Bronchial epithelial cell (primary cell): ENCODE results near the gene NHLRC1. TPM values are rescaled to one million over a fixed set of nuclear protein-coding genes. Genes with fewer than 3 reads are reported as not detected.

Experiments
- DNase-seq: peaks from one replicate; pipeline ENCODE4 v3.0.0-alpha.2; 2010; ENCODE audit warnings: low read depth
- FAIRE-seq: peaks from 2 replicates; lab custom pipeline; 2011; peaks lifted over from hg19 to GRCh38; lab: Jason Lieb, UNC
- H3K27me3 ChIP-seq: 2 replicates; pipeline ENCODE4 v1.5.1; 2011; ENCODE audit warnings: low read length; ENCODE audit not compliant: control insufficient read depth, insufficient read depth
- H3K36me3 ChIP-seq: 2 replicates; pipeline ENCODE4 v1.5.1; 2011; ENCODE audit warnings: low read length; ENCODE audit not compliant: control insufficient read depth, insufficient read depth
- H3K4me3 ChIP-seq: 2 replicates; pipeline ENCODE4 v1.5.1; 2011; ENCODE audit warnings: mild to moderate bottlenecking, low read depth, low read length, control low read depth
- CTCF ChIP-seq: IDR thresholded peaks from 2 replicates; pipeline ENCODE4 v1.5.1; 2011; ENCODE audit warnings: mild to moderate bottlenecking, moderate library complexity, low read length, control low read depth, inconsistent platforms; ENCODE audit not compliant: insufficient read depth, severe bottlenecking
- total RNA-seq: library from RNA; depleted of rRNA; stranded (reverse); fragments of >200 nt; gene quantifications from 2 replicates; pipeline ENCODE4 v1.2.1, GENCODE V29; 2014

The NHLRC1 gene
- 1.6 and 1.8 TPM in 2 replicates for total RNA-seq

- FAIRE-seq = no peak
- peak; percentile 74 for DNase-seq
- Histone ChIP-seq H3K4me3 (peak within 1 kb of the TSS; percentile 50), H3K36me3 (no peaks in the 10 kb centered on the region), H3K27me3 (no peaks in the 10 kb centered on the region)
- TF ChIP-seq CTCF = peak; percentile 97
Measured at GRCh38 chr6:18122128-18123093, at the start of gene NHLRC1. NHLRC1 (minus strand) TSS chr6:18122677; CDS start chr6:18122606, 71 bp downstream.

GRCh38 chr6:18171871-18172270, 49.4 kb upstream of the NHLRC1 start:
- H3K4me3 ChIP-seq = no peak overlapping the region
- peaks cover 2% of the 10 kb centered on the region for H3K36me3 ChIP-seq
- no peak for DNase-seq
- TF ChIP-seq CTCF = no peak
- no peaks in the 10 kb centered on the region for H3K27me3 ChIP-seq
- no peak for FAIRE-seq

GRCh38 chr6:18168264-18168663, 45.8 kb upstream of the NHLRC1 start:
- no peak for FAIRE-seq
- no peak overlapping the region for H3K4me3 ChIP-seq
- no peaks in the 10 kb centered on the region for H3K27me3 ChIP-seq
- TF ChIP-seq CTCF = no peak
- DNase-seq = no peak
- H3K36me3 ChIP-seq = peaks cover 2% of the 10 kb centered on the region

- no peak for TF ChIP-seq CTCF
- H3K36me3 ChIP-seq = peaks cover 6% of the 10 kb centered on the region
- DNase-seq (no peak), FAIRE-seq (no peak)
- H3K4me3 ChIP-seq = no peak overlapping the region
- H3K27me3 ChIP-seq = no peaks in the 10 kb centered on the region
Measured at GRCh38 chr6:18166312-18167036, 44.0 kb upstream of the NHLRC1 start.

DNA sequence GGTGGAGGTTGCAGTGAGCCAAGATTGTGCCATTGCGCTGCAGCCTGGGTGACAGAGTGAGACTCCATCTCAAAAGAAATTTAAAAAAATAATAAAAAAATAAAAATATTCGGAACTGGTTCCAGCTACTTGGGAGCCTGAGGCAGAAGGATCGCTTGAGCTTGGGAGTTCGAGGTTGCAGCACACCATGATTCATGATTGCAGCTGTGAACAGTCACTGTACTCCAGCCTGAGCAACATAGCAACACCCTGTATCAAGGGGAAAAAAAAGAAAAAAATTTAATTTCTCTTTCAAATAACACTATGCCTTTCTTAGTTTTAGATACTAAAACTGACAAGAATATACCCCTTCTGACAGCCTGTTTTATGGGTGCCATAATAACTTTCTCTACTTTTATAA, 43.3 kb upstream of the NHLRC1 start:
- Histone ChIP-seq H3K27me3 (no peaks in the 10 kb centered on the region), H3K4me3 (no peak overlapping the region), H3K36me3 (peaks cover 6% of the 10 kb centered on the region)
- DNase-seq (peak; percentile 47), FAIRE-seq (no peak)
- TF ChIP-seq CTCF = no peak
